KMS-11 (cell line): Measurements from ENCODE around the gene FADS2.

Experiments
- H2AFZ ChIP-seq: fragments of 200-600 bp; sonication (generic); 2 replicates; pipeline ENCODE4 v1.6.1; 2016; ENCODE audit warnings: antibody characterized with exemption, mixed run types, low read depth
- H3K27ac ChIP-seq: fragments of 200-600 bp; sonication (generic); 2 replicates; pipeline ENCODE4 v1.6.1; 2016; ENCODE audit warnings: mild to moderate bottlenecking, mixed run types
- H3K27me3 ChIP-seq: fragments of 200-600 bp; sonication (generic); 2 replicates; pipeline ENCODE4 v1.6.1; 2017; ENCODE audit warnings: mild to moderate bottlenecking, low read depth, mixed run types, moderate library complexity; ENCODE audit not compliant: insufficient read depth
- H3K36me3 ChIP-seq: fragments of 200-600 bp; sonication (generic); 2 replicates; pipeline ENCODE4 v1.6.1; 2017; ENCODE audit warnings: mild to moderate bottlenecking, mixed run types; ENCODE audit not compliant: insufficient read depth
- H3K4me1 ChIP-seq: fragments of 200-600 bp; sonication (generic); 2 replicates; pipeline ENCODE4 v1.6.1; 2016; ENCODE audit warnings: mild to moderate bottlenecking, low read depth, mixed run types; ENCODE audit not compliant: poor library complexity, severe bottlenecking
- H3K4me2 ChIP-seq: fragments of 200-600 bp; sonication (generic); 2 replicates; pipeline ENCODE4 v1.7.0; 2016; ENCODE audit warnings: mild to moderate bottlenecking, mixed run types
- H3K4me3 ChIP-seq: fragments of 200-600 bp; sonication (generic); IDR thresholded peaks from 2 replicates; pipeline ENCODE4 v1.6.1; 2017; ENCODE audit warnings: low read depth, low read length, mixed read lengths; ENCODE audit not compliant: insufficient read depth
- H3K79me2 ChIP-seq: fragments of 200-600 bp; sonication (generic); 2 replicates; pipeline ENCODE4 v1.6.1; 2016; ENCODE audit warnings: low read depth, mixed run types; ENCODE audit not compliant: insufficient read depth
- H3K9ac ChIP-seq: fragments of 200-600 bp; sonication (generic); 2 replicates; pipeline ENCODE4 v1.6.1; 2016; ENCODE audit warnings: mild to moderate bottlenecking, mixed run types
- H4K20me1 ChIP-seq: fragments of 200-600 bp; sonication (generic); 2 replicates; pipeline ENCODE4 v1.6.1; 2016; ENCODE audit warnings: mild to moderate bottlenecking, mixed run types; ENCODE audit not compliant: insufficient read depth
- CTCF ChIP-seq: fragments of 200-600 bp; sonication (generic); conservative IDR thresholded peaks from 2 replicates; pipeline ENCODE4 v1.6.1; 2017; ENCODE audit warnings: low read depth, mild to moderate bottlenecking, antibody characterized with exemption, low read length, moderate library complexity, mixed read lengths

The FADS2 gene

DNA sequence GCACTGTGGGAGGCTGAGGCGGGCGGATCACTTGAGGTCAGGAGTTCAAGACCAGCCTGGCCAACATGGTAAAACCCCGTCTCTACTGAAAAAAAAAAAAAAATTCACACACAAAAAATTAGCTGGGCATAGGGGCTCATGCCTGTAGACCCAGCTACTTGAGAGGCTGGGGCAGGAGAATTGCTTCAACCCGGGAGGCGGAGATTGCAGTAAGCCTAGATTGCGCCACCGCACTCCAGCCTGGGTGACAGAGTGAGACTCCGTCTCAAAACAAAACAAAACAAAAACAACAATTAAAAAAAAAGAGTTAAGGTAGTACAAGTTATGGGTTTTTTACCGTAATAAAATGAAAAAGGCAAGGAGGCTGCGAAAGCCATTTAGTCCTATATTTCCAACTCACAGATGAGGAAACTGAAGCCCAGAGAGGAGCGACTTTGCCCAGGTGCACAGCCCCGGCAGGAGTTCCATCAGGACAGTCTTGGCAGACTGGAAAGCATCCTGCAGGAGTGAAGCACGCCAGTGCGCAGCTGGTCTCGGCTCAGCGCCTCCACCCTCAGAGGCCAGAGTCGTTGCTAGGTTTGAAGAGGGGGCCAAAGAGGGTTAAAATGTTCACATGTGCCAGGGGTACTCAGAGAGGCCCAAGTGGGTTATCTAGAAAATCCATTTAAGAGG is 67.1 kb downstream of the FADS2 start:
- H2AFZ ChIP-seq, result no peak overlapping the region
- no peaks in the 10 kb centered on the region for H3K79me2 ChIP-seq
- peaks cover 30% of the 10 kb centered on the region for H3K4me1 ChIP-seq
- no peak for TF ChIP-seq CTCF
- H3K27me3 ChIP-seq, result no peaks in the 10 kb centered on the region
- H3K4me2 ChIP-seq, result no peak overlapping the region
- no peak overlapping the region for H3K9ac ChIP-seq
- H4K20me1 ChIP-seq, result no peaks in the 10 kb centered on the region
- no peaks in the 10 kb centered on the region for H3K36me3 ChIP-seq
- no peak overlapping the region for H3K27ac ChIP-seq
- no peak overlapping the region for H3K4me3 ChIP-seq

DNA sequence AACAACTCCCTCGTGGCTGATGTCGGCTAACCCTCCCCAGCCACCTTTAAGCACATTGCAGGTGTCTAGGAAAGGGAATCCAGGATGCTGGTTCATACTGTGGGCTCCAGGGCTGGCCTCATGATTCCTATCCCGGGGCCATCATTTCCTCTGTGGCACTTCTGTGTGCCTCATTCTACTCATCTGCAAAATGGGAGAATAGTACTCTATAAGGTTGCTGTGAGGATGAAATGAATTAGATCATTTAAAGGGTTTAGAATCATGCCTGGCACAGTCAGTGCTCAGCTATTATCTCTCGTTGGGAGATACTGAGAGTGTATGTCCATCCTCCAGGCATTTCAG is 67.6 kb downstream of the FADS2 start:
- Histone ChIP-seq H3K9ac (no peak overlapping the region), H3K27ac (no peak overlapping the region), H4K20me1 (no peaks in the 10 kb centered on the region), H3K27me3 (no peaks in the 10 kb centered on the region), H3K4me1 (peaks cover 27% of the 10 kb centered on the region), H3K36me3 (no peaks in the 10 kb centered on the region), H3K79me2 (no peaks in the 10 kb centered on the region), H2AFZ (no peak overlapping the region), H3K4me3 (no peak overlapping the region), H3K4me2 (no peak overlapping the region)
- TF ChIP-seq CTCF, result no peak

DNA sequence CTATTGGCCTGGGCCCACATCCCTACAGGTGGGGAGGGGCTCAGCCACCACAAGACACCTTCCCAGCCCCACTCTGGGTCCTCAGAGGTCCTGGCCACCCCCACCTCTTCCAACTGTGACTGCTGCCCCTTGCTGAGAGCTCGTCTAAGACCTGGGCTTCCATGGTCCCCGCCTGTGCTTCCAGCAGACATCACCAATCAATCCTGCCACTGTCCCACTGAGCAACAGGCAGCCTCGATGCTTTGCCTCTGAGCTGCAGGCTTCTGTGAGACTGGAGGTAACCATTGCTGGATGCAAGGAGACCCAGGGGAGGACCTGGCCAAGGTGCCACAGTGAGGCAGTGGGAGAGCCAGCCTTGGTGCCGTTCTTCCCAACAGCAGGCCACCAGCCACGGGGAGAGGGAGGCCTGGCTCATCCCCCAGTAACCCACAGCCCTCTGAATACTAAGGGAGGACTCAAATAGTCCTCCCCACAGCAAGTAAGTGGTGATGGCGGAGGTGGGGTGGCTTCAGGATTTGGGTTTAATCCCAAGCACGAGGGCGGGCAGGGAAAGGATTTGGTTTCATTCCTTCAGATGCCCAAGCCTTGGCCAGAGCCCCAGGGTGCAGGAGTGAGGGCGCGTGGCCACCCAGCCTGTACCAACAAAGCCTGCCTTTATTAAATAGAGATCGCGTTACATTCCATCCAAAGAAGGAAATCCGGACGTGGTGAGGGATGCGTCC is 68.7 kb downstream of the FADS2 start:
- peaks cover 27% of the 10 kb centered on the region for H3K4me1 ChIP-seq
- no peak for TF ChIP-seq CTCF
- no peaks in the 10 kb centered on the region for H4K20me1 ChIP-seq
- no peaks in the 10 kb centered on the region for H3K27me3 ChIP-seq
- H3K27ac ChIP-seq, result no peak overlapping the region
- no peak overlapping the region for H3K9ac ChIP-seq
- H2AFZ ChIP-seq, result no peak overlapping the region
- no peaks in the 10 kb centered on the region for H3K36me3 ChIP-seq
- no peak overlapping the region for H3K4me3 ChIP-seq
- no peaks in the 10 kb centered on the region for H3K79me2 ChIP-seq
- no peak overlapping the region for H3K4me2 ChIP-seq

DNA sequence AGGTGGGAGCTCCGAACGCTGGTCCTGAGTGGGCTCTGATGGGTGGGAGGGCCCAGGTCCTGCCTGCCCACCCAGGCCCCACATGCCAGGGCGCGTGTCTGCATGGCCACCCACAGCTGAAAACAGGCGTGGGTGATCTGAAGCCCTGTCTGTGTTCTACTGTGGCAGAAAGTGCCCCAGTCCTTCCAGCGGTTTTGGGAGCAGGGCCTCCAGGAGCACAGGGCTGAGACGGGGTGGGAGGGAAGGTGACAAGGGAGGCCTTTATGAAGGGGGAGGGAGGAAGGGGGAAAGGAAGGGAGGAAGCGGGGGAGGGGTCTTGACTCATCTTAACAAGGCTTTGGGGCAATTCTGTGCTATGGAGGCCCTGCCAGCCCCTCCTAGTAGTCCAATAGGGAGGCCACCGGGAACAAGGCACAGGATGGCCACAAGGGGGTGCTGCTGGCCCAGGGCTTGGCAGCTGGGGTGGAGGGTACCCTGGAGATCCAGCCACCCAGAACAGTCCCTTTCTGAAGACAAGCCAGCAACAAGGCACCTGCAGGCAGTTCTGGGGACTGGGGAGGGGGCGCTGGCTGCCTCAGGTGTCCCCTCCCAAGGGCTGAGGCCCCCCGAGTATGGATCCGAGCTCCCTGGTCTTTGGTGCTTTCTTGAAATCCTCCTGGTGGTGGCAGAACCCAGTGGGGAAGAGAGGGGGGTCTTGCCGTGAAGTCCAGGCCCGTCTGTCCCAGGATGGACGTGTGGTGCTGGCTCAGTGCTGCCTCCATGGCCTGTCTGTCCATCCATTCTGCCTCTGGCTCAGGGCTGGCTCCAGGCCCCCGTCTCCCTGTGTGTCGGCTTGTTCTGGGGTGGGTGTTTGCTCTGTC is 69.5 kb downstream of the FADS2 start:
- no peak overlapping the region for H3K9ac ChIP-seq

More for the DNA sequence above, 69.5 kb downstream of the FADS2 start:
- no peaks in the 10 kb centered on the region for H3K36me3 ChIP-seq
- no peaks in the 10 kb centered on the region for H3K79me2 ChIP-seq
- peaks cover 27% of the 10 kb centered on the region for H3K4me1 ChIP-seq
- no peak overlapping the region for H3K4me2 ChIP-seq
- H3K27me3 ChIP-seq, result no peaks in the 10 kb centered on the region
- no peak overlapping the region for H2AFZ ChIP-seq
- H4K20me1 ChIP-seq, result no peaks in the 10 kb centered on the region
- H3K27ac ChIP-seq, result no peak overlapping the region
- H3K4me3 ChIP-seq, result no peak overlapping the region
- TF ChIP-seq CTCF, result peak; percentile 88
